Smooth muscle cell (in vitro differentiated cells): ENCODE measurements around the gene RAPGEF1. TPM values are rescaled to one million over a fixed set of nuclear protein-coding genes. Genes with fewer than 3 reads are reported as not detected.

Experiments
- DNase-seq: peaks from one replicate; lab custom pipeline; 2025; ENCODE audit not compliant: unreplicated experiment; lab: John Stamatoyannopoulos, UW
- H2AFZ ChIP-seq: fragments of 200-600 bp; sonication (generic); 2 replicates; pipeline ENCODE4 v1.6.0; 2016; ENCODE audit warnings: antibody characterized with exemption, low read depth, mild to moderate bottlenecking
- H3F3A ChIP-seq: fragments of 200-600 bp; sonication (generic); 2 replicates; pipeline ENCODE4 v1.6.0; 2017; ENCODE audit warnings: antibody characterized with exemption, low read depth
- H3K27ac ChIP-seq: fragments of 200-600 bp; sonication (generic); 2 replicates; pipeline ENCODE4 v1.5.1; 2016; ENCODE audit warnings: low read depth, mild to moderate bottlenecking
- H3K27me3 ChIP-seq: fragments of 200-600 bp; sonication (generic); 2 replicates; pipeline ENCODE4 v1.6.1; 2016; ENCODE audit warnings: low read depth, mild to moderate bottlenecking
- H3K36me3 ChIP-seq: fragments of 200-600 bp; sonication (generic); 2 replicates; pipeline ENCODE4 v1.5.1; 2016; ENCODE audit warnings: low read depth
- H3K4me1 ChIP-seq: fragments of 200-600 bp; sonication (generic); 2 replicates; pipeline ENCODE4 v1.5.1; 2016; ENCODE audit warnings: low read depth
- H3K4me2 ChIP-seq: fragments of 200-600 bp; sonication (generic); 2 replicates; pipeline ENCODE4 v1.6.0; 2016; ENCODE audit warnings: mild to moderate bottlenecking
- H3K4me3 ChIP-seq: fragments of 200-600 bp; sonication (generic); 2 replicates; pipeline ENCODE4 v1.5.1; 2016; ENCODE audit warnings: mild to moderate bottlenecking
- H3K79me2 ChIP-seq: fragments of 200-600 bp; sonication (generic); 2 replicates; pipeline ENCODE4 v1.6.0; 2016; ENCODE audit warnings: low read depth, mild to moderate bottlenecking
- H3K9ac ChIP-seq: fragments of 200-600 bp; sonication (generic); 2 replicates; pipeline ENCODE4 v1.6.0; 2016; ENCODE audit warnings: low read depth
- H3K9me3 ChIP-seq: fragments of 200-600 bp; sonication (generic); replicated peaks from 2 replicates; pipeline ENCODE4 v1.5.1; 2016; ENCODE audit warnings: low read depth
- H4K20me1 ChIP-seq: fragments of 200-600 bp; sonication (generic); 2 replicates; pipeline ENCODE4 v1.6.0; 2016; ENCODE audit warnings: low read depth
- WGBS: methylation state at CpG from one replicate; pipeline ENCODE4 v1.1.7; 2016; ENCODE audit warnings: low lambda C conversion rate; 5-methylcytosine and 5-hydroxymethylcytosine counted together
- polyA plus RNA-seq: library from polyadenylated mRNA; unstranded; fragments of >200 nt; fragmentation: Nextera tagmentation; extraction: Ambion mirVana; gene quantifications from 2 replicates; pipeline ENCODE4 v1.2.1, GENCODE V29; 2016
- total RNA-seq: library from RNA; depleted of rRNA; stranded (reverse); fragments of >200 nt; gene quantifications from 2 replicates; pipeline ENCODE4 v1.2.3, GENCODE V29; 2014
- TF ChIP-seq, protein P1 (sequence below): fragments of 200-600 bp; sonication (generic); IDR thresholded peaks from 2 replicates; pipeline ENCODE4 v1.5.1; 2017; ENCODE audit warnings: borderline replicate concordance, mild to moderate bottlenecking, antibody characterized with exemption; ENCODE audit not compliant: insufficient read depth, poor library complexity, severe bottlenecking

Gene RAPGEF1
- total and polyA plus RNA-seq, 2 experiments from 2014 or later = 16.4 to 17.8 TPM

DNA sequence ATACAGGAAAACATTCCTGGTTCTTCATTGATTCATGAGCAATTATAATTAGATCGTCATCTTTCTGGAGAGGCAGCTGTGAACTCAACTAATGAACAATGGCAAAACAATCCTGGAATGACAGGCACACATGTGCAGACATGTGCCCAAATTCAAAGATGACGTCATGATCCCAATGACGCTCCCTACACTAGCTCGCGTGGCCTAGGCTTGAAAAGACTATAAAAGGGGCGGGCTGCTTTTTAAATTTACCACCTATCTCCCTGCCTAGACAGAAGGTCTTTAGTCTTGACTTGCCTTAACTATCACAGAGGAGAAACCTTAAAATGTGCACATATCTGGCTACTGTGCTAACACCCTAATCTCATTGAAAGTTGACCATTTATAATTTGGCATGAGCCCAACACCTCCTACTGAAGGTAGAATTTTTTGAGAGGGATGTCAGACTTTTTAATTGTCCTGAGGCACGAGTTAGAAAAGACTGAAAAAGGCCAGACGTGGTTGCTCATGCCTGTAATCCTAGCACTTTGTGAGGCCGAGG, 106.3 kb downstream of the RAPGEF1 start:
- Histone ChIP-seq H3K4me3 (no peak overlapping the region), H3K27me3 (no peaks in the 10 kb centered on the region), H2AFZ (no peak overlapping the region), H3K4me2 (no peak overlapping the region), H3K36me3 (no peaks in the 10 kb centered on the region), H4K20me1 (no peaks in the 10 kb centered on the region), H3F3A (peaks cover 8% of the 10 kb centered on the region), H3K27ac (peak overlapping the region; percentile 94), H3K9me3 (no peaks in the 10 kb centered on the region), H3K4me1 (peaks cover 3% of the 10 kb centered on the region), H3K79me2 (no peaks in the 10 kb centered on the region), H3K9ac (peak overlapping the region; percentile 40)
- WGBS = 71% methylated on average over 9 of the region's 9 CpGs
- no peak for DNase-seq
- TF ChIP-seq, protein P1, sequence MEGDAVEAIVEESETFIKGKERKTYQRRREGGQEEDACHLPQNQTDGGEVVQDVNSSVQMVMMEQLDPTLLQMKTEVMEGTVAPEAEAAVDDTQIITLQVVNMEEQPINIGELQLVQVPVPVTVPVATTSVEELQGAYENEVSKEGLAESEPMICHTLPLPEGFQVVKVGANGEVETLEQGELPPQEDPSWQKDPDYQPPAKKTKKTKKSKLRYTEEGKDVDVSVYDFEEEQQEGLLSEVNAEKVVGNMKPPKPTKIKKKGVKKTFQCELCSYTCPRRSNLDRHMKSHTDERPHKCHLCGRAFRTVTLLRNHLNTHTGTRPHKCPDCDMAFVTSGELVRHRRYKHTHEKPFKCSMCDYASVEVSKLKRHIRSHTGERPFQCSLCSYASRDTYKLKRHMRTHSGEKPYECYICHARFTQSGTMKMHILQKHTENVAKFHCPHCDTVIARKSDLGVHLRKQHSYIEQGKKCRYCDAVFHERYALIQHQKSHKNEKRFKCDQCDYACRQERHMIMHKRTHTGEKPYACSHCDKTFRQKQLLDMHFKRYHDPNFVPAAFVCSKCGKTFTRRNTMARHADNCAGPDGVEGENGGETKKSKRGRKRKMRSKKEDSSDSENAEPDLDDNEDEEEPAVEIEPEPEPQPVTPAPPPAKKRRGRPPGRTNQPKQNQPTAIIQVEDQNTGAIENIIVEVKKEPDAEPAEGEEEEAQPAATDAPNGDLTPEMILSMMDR = no peak

GRCh38 chr9:131631306-131631705, 108.6 kb downstream of the RAPGEF1 start:
- no peak for DNase-seq
- H3K4me1 ChIP-seq = peaks cover 3% of the 10 kb centered on the region
- H2AFZ ChIP-seq = no peak overlapping the region
- no peak overlapping the region for H3K27ac ChIP-seq
- no peaks in the 10 kb centered on the region for H3K27me3 ChIP-seq
- H3F3A ChIP-seq = peaks cover 6% of the 10 kb centered on the region
- H3K9ac ChIP-seq = no peak overlapping the region
- no peaks in the 10 kb centered on the region for H4K20me1 ChIP-seq
- TF ChIP-seq, protein P1 = no peak
- 85% methylated on average over 13 of the region's 13 CpGs for WGBS
- H3K36me3 ChIP-seq = no peaks in the 10 kb centered on the region
- no peak overlapping the region for H3K4me2 ChIP-seq
- no peaks in the 10 kb centered on the region for H3K79me2 ChIP-seq
- no peak overlapping the region for H3K4me3 ChIP-seq
- H3K9me3 ChIP-seq = no peaks in the 10 kb centered on the region

DNA sequence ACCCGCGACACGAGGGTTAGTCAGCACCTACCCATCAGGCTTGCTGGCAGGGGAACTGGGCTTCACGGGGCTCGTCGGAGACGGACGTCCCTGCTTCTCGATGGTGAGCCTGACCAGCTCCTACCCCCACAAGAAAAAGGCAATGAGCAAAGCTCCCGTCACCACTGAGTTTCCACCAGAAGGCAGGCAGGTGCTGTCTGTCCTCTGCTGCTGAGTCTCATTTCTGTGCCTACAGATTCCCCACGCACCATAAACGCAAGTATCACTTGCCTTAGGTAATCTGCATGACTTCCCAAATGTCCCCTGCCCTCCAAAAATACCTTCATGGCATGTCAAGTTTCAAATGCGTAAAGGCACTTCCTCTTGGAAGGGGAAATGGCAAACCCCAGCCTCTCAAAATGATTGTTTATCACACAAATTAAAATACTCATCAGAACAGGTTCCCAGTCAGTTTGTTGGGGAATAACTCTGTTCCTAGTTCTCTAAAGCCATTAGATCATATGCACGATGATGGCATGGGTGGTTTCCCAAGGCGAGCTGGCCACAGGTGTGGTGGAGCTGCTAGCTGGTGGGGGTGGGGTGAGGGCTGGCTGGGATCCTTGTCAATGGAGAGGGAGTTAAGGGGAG, 109.6 kb downstream of the RAPGEF1 start:
- WGBS = 94% methylated on average over 15 of the region's 15 CpGs
- TF ChIP-seq, protein P1 = no peak
- H3K4me2 ChIP-seq = no peak overlapping the region

DNA sequence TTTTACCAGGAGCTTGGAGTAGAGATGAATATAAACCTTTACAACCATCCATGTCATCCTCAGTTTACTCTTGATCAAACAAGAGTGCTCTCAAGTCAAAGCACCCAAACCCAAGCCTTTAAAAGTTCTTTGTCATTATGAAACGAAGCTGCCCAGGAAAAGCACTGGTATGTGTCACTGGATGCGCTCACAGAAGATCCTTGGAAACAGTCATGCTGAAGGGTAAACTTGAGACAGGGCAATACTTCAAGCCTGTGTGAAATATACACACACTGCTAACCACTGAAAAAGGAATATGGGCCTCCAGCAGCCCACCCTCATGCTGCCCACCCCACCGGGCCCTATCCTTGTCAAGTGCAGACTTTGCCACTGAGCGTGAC, 110.1 kb downstream of the RAPGEF1 start:
- TF ChIP-seq, protein P1 = no peak
- Histone ChIP-seq H3K4me1 (no peaks in the 10 kb centered on the region), H3K27me3 (no peaks in the 10 kb centered on the region), H3K27ac (no peak overlapping the region), H3F3A (no peaks in the 10 kb centered on the region), H3K9me3 (no peaks in the 10 kb centered on the region), H4K20me1 (no peaks in the 10 kb centered on the region), H3K79me2 (no peaks in the 10 kb centered on the region), H3K36me3 (no peaks in the 10 kb centered on the region), H2AFZ (no peak overlapping the region), H3K4me2 (no peak overlapping the region), H3K9ac (no peak overlapping the region), H3K4me3 (no peak overlapping the region)
- no peak for DNase-seq
- WGBS = 87% methylated on average over 4 of the region's 4 CpGs

More for the DNA sequence above, 109.6 kb downstream of the RAPGEF1 start:
- Histone ChIP-seq H4K20me1 (no peaks in the 10 kb centered on the region), H3K9me3 (no peaks in the 10 kb centered on the region), H3K4me3 (no peak overlapping the region), H3F3A (no peaks in the 10 kb centered on the region), H3K9ac (no peak overlapping the region), H3K36me3 (no peaks in the 10 kb centered on the region), H3K4me1 (no peaks in the 10 kb centered on the region), H2AFZ (no peak overlapping the region), H3K27ac (no peak overlapping the region), H3K79me2 (no peaks in the 10 kb centered on the region), H3K27me3 (no peaks in the 10 kb centered on the region)
- no peak for DNase-seq
